Measurements from ENCODE around the gene HGF.
"Not testable (repeated sequence)": the region's sequence is repeated elsewhere in the genome, so short reads cannot be mapped to it uniquely, and the experiment has no call there.

HGF gene

DNA sequence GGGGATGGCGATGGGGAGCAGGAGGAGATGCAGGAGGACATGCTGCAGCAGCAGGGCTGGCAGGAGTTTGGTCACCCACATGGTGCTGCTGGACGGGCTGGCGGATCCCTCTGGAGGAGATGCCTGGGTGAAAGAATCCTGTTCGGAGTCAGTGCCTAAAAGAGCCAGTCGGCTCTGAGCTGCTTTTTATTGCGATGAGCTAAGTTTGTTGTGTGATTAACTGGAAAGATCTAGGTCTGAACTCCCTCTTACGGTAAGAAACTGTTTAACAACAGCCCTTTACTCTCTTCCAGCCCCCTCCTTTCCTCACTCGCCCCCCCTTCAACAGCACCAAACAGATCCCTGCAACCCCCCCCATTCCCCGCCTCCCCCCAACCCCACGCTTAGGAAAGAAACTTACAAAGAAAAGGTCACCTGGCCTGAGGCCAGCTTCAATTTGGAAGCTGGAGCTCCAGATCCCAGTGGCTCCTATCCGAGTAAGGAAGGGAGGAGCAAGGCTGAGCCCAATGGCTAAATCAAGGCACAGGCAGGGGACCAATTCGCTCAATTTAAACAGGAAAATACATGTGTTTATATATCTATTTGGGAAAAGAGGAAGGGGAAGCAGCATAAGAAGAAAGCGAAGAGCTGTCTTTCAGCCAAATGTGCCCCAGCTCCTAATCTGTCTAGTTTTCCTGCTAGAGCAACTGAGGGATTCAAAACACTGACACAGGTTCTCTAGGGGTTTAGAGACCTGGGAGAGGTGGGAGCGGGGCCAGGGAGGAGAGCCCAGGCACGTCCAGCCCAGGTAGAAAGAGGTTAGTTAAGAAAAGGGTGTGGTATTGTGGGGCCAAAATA, at the start of gene HGF:
TSS of gene HGF (minus strand) at position 157 of the 837 bp plus-strand sequence. CDS start at position 81, 76 bp downstream.
- TF ChIP-seq, protein P1, sequence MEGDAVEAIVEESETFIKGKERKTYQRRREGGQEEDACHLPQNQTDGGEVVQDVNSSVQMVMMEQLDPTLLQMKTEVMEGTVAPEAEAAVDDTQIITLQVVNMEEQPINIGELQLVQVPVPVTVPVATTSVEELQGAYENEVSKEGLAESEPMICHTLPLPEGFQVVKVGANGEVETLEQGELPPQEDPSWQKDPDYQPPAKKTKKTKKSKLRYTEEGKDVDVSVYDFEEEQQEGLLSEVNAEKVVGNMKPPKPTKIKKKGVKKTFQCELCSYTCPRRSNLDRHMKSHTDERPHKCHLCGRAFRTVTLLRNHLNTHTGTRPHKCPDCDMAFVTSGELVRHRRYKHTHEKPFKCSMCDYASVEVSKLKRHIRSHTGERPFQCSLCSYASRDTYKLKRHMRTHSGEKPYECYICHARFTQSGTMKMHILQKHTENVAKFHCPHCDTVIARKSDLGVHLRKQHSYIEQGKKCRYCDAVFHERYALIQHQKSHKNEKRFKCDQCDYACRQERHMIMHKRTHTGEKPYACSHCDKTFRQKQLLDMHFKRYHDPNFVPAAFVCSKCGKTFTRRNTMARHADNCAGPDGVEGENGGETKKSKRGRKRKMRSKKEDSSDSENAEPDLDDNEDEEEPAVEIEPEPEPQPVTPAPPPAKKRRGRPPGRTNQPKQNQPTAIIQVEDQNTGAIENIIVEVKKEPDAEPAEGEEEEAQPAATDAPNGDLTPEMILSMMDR (IDR thresholded peaks at IDR 0.05; ENCODE audit: control insufficient read depth, insufficient read depth, low read depth, low read length, missing control alignments), result peak; percentile 26
- DNase-seq (ENCODE audit: low read depth), result peak; percentile 62
- H3K4me3 ChIP-seq (ENCODE audit: control insufficient read depth, low read depth, low read length), result peak within 1 kb of the TSS; percentile 40

DNA sequence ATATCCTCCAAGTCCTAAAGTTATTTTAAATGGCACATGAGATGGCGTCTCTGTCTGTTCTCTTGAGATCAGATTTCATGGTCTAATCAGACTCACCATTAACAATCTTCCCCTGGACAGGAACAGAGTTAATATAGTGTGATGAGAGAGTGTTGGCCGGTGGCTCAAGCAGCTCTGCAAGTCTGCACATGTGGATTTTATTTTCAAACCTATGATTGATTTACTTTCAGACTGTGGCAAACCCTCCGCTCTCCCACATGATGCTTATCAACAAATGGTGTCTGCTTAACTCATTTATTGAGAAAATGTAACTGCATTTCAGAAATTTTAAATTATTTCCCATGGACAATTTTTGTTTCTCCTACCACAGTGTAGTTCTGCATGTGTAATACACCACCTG, 46.5 kb upstream of the HGF start:
- no peak for DNase-seq (ENCODE audit: low read depth)
- no peak overlapping the region for H3K4me3 ChIP-seq (ENCODE audit: control insufficient read depth, low read depth, low read length)
- TF ChIP-seq, protein P1 (IDR thresholded peaks at IDR 0.05; ENCODE audit: control insufficient read depth, insufficient read depth, low read depth, low read length, missing control alignments), result no peak

DNA sequence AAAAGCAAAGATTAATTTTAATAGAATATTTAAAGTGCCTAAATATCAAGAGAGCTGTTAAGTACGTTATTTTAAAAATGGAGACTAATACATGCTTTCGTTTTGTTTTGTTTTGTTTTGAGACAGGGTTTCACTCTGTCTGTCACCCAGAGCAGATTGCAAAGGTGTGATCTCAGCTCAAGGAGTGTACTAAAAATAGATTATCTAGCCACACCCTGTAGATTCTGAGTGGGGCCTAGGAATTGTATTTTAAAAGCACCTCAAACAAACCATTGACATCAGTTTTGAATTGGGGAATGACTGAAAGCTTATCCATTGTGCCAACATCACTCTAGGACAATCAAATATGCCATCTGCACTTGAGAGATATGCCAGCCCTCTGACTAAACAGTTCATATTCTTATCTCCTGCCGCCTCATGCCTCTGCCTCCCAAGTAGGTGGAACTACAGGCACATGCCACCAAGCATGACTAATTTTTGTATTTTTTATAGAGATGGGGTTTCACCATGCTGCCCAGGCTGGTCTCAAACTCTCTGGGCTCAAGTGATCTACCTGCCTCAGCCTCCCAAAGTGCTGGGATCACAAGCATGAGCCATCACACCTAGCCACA, 43.1 kb upstream of the HGF start:
- H3K4me3 ChIP-seq (ENCODE audit: control insufficient read depth, low read depth, low read length); DNase-seq (ENCODE audit: low read depth): not testable (repeated sequence)

DNA sequence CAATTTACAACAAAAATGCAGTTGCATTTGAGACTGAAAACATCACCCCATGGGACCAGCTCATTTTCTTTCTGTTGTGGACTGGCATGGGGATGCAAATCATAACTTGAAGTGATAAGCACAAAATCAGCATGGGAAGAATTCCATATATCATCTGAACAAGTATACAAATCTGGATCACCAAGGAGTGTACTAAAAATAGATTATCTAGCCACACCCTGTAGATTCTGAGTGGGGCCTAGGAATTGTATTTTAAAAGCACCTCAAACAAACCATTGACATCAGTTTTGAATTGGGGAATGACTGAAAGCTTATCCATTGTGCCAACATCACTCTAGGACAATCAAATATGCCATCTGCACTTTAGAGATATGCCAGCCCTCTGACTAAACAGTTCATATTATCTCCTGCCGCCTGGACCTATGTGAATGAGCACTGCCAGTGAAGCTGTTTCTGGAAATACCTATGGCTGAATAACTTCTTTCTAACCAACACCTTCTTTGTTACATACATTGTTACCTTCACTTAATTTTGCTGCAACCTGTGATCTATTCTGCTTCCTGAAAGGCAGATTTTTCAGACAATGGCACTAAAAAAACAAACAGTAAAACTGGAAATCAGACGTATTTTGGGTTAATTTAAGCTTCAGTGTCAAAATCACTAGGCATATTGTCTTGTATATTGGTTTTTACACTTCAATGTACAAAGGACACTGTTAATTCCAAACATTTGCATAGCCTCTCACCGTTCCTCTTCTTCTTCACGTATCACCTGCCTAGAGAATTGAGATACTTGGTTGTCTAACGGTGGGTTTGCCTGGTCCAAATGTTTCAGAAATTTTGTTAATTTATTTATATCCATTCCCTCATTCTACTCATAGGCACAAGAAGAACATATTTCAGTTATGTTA, 42.4 kb upstream of the HGF start:
- no peak overlapping the region for H3K4me3 ChIP-seq (ENCODE audit: control insufficient read depth, low read depth, low read length)
- TF ChIP-seq, protein P1 (IDR thresholded peaks at IDR 0.05; ENCODE audit: control insufficient read depth, insufficient read depth, low read depth, low read length, missing control alignments), result no peak
- no peak for DNase-seq (ENCODE audit: low read depth)

DNA sequence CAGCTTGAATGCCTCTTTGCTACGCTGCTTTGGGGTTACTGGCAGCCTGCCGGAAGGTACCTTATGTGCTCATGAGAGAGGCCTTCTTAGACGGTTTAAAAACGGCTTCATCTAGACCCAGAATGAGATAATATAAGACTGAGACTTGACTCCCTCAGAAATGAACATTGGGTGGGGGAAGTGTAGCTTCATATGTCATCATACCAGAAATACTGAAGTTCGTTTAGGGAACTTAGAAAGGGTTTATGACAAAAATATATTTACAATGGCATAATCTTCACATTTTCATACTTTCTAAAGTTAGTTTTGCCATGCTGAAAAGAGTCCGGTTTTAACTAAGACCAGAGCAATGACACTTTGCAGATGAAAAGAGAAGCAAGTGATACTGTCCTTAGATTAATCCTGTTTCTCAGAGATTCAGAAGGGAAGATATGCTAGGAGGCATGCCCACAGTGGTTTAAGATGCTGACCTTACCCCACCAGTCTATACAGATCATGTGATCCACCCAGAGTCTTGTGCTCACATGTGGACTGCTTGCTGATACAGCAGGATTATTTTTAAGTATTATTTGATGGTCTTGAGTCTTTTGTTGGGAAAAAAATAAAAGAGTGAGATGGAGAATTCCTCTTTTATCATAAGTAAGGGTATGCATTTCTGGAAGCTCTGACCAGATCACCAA, 40.8 kb upstream of the HGF start:
- no peak overlapping the region for H3K4me3 ChIP-seq (ENCODE audit: control insufficient read depth, low read depth, low read length)
- no peak for DNase-seq (ENCODE audit: low read depth)
- TF ChIP-seq, protein P1 (IDR thresholded peaks at IDR 0.05; ENCODE audit: control insufficient read depth, insufficient read depth, low read depth, low read length, missing control alignments), result no peak

DNA sequence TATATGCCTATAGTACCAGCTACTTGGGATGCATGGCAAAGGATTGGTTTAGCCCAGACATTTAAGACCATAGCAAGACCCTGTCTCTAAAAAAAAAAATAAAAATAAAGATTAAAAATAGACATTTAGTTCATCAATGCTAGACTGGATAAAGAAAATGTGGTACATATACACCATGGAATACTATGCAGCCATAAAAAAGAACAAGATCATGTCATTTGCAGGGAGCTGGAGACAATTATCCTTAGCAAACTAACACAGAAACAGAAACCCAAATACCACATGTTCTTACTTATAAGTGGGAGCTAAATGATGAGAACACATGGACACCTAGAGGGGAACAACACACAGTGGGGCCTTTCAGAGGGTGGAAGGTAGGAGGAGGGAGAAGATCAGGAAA, 38.5 kb upstream of the HGF start:
- H3K4me3 ChIP-seq (ENCODE audit: control insufficient read depth, low read depth, low read length); DNase-seq (ENCODE audit: low read depth): not testable (repeated sequence)

DNA sequence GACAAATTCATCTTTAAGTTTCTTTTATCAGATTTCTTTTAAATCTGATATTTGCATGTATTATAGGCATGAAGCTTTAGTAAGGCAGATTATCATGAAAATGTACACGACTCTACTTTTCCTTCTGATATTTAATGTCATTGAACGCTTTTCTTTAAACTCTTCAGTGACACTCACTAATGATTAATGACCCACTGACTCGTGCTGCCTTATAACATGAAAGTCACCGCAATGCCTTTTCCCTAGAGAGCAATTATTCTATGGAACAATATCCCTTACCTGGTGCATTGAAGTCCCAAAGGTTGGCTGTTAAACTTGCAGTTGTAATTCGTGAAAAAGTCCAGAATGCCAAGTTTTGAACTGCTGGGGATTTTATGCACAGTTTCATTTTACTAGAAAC, 33.4 kb upstream of the HGF start:
- TF ChIP-seq, protein P1 (IDR thresholded peaks at IDR 0.05; ENCODE audit: control insufficient read depth, insufficient read depth, low read depth, low read length, missing control alignments), result no peak
- no peak overlapping the region for H3K4me3 ChIP-seq (ENCODE audit: control insufficient read depth, low read depth, low read length)
- no peak for DNase-seq (ENCODE audit: low read depth)
